HS-27A (cell line): ENCODE results near the gene GAB2.
A peak's percentile ranks its signal among the peaks of the same experiment; 100 is the strongest.

Source experiments
- DNase-seq: peaks from one replicate; pipeline ENCODE4 v3.0.0-alpha.2; 2012; ENCODE audit warnings: low read depth, missing footprints

GAB2 gene

GRCh38 chr11:78400702-78401101, 16.9 kb downstream of the GAB2 start:
- no peak for DNase-seq

GRCh38 chr11:78400116-78400515, 17.5 kb downstream of the GAB2 start:
- no peak for DNase-seq

GRCh38 chr11:78399136-78399535, 18.5 kb downstream of the GAB2 start:
- DNase-seq, result no peak

GRCh38 chr11:78398715-78399114, 18.9 kb downstream of the GAB2 start:
- no peak for DNase-seq

GRCh38 chr11:78397398-78397797, 20.2 kb downstream of the GAB2 start:
- DNase-seq, result no peak

- no peak for DNase-seq
These were observed 22.0 kb downstream of the GAB2 start for GRCh38 chr11:78395597-78395996.

GRCh38 chr11:78392854-78393253, 24.8 kb downstream of the GAB2 start:
- no peak for DNase-seq

- DNase-seq, result no peak
These were observed 26.2 kb downstream of the GAB2 start for GRCh38 chr11:78391424-78391823.

- DNase-seq, result no peak
These were observed 26.8 kb downstream of the GAB2 start for GRCh38 chr11:78390809-78391208.

- no peak for DNase-seq
These were observed 31.2 kb downstream of the GAB2 start for GRCh38 chr11:78386215-78386941.

GRCh38 chr11:78385205-78385604, 32.4 kb downstream of the GAB2 start:
- DNase-seq, result no peak

GRCh38 chr11:78384231-78384630, 33.4 kb downstream of the GAB2 start:
- no peak for DNase-seq

GRCh38 chr11:78381865-78382264, 35.8 kb downstream of the GAB2 start:
- DNase-seq, result no peak

- peak; percentile 29 for DNase-seq
These were observed 37.0 kb downstream of the GAB2 start for GRCh38 chr11:78380615-78381051.

GRCh38 chr11:78379039-78379670, 38.5 kb downstream of the GAB2 start:
- DNase-seq, result no peak

GRCh38 chr11:78377625-78378418, 39.8 kb downstream of the GAB2 start:
- DNase-seq, result no peak

- DNase-seq, result no peak
These were observed 40.8 kb downstream of the GAB2 start for GRCh38 chr11:78376858-78377257.

GRCh38 chr11:78374917-78375316, 42.7 kb downstream of the GAB2 start:
- DNase-seq, result no peak

GRCh38 chr11:78373689-78374088, 43.9 kb downstream of the GAB2 start:
- no peak for DNase-seq

GRCh38 chr11:78372114-78372768, 45.4 kb downstream of the GAB2 start:
- no peak for DNase-seq

GRCh38 chr11:78371221-78371891, 46.3 kb downstream of the GAB2 start:
- DNase-seq, result no peak
